Endothelial cell of umbilical vein (primary cell): ENCODE measurements around the gene PIK3AP1. TPM values are rescaled to one million over a fixed set of nuclear protein-coding genes. Genes with fewer than 3 reads are reported as not detected.

Experiments
- BruUV-seq: library from RNA; stranded (reverse); fragments of 400-500 nt; replicated peaks from 2 replicates; lab custom pipeline; 2021; lab: Mats Ljungman, UMichigan
- CTCF ChIA-PET: fragments of 300-600, 350-600 bp; sonication (Branson Sonifier 250); formaldehyde crosslinking; loops from one replicate; lab custom pipeline; 2021; ENCODE audit warnings: antibody characterized with exemption, inconsistent platforms; lab: Charles Lee
- POLR2A ChIA-PET: fragments of 300-600, 350-600 bp; sonication (Branson Sonifier 250); formaldehyde crosslinking; loops from one replicate; lab custom pipeline; 2021; ENCODE audit warnings: antibody characterized with exemption, inconsistent platforms; lab: Charles Lee
- DNase-seq: peaks from one replicate; pipeline ENCODE4 v3.0.0-alpha.2; 2011; ENCODE audit warnings: low read depth, low spot score
- FAIRE-seq: peaks from 2 replicates; lab custom pipeline; 2011; peaks lifted over from hg19 to GRCh38; lab: Jason Lieb, UNC
- H2AFZ ChIP-seq: 2 replicates; pipeline ENCODE4 v1.6.0; 2012; ENCODE audit warnings: low read depth, low read length, control low read depth, inconsistent platforms
- H3K27ac ChIP-seq: 2 replicates; pipeline ENCODE4 v1.5.1; 2011; ENCODE audit warnings: low read depth, mild to moderate bottlenecking, control low read depth, low read length, moderate library complexity; ENCODE audit not compliant: insufficient read depth
- H3K27me3 ChIP-seq, 2 experiments: 2 replicates each; pipeline versions ENCODE4 v1.6.0 to v1.6.1; 2011; ENCODE audit warnings: low read length in 2 of 2, mixed read lengths in 1 of 2; ENCODE audit not compliant: control insufficient read depth in 2 of 2, insufficient read depth in 2 of 2
- H3K36me3 ChIP-seq, 2 experiments: 2 replicates in 1 of 2; 3 replicates in 1 of 2; pipeline ENCODE4 v1.5.1; 2011; ENCODE audit warnings: low read length in 2 of 2, mild to moderate bottlenecking in 1 of 2, moderate library complexity in 1 of 2; ENCODE audit not compliant: control insufficient read depth in 2 of 2, insufficient read depth in 2 of 2; ENCODE audit errors: extremely low read depth in 1 of 2
- H3K4me1 ChIP-seq: 3 replicates; pipeline ENCODE4 v1.5.1; 2011; ENCODE audit warnings: mild to moderate bottlenecking, low read length; ENCODE audit not compliant: control insufficient read depth, insufficient read depth; ENCODE audit errors: extremely low read depth
- H3K4me2 ChIP-seq: 2 replicates; pipeline ENCODE4 v1.6.1; 2011; ENCODE audit warnings: low read length, control low read depth, mixed read lengths; ENCODE audit not compliant: insufficient read depth
- H3K4me3 ChIP-seq, 3 experiments: fragments of 200-600 bp in 1 of 3; sonication (generic), shearing (Covaris generic) in 1 of 3; replicated peaks in 1 of 3; 2 replicates each; pipeline ENCODE4 v1.5.1; 2011 to 2016; ENCODE audit warnings: control low read depth in 3 of 3, low read length in 3 of 3, mild to moderate bottlenecking in 2 of 3, inconsistent platforms in 1 of 3, low read depth in 1 of 3, moderate library complexity in 1 of 3; ENCODE audit not compliant: insufficient read depth in 1 of 3
- H3K79me2 ChIP-seq: 2 replicates; pipeline ENCODE4 v1.6.0; 2012; ENCODE audit warnings: low read length, inconsistent platforms; ENCODE audit not compliant: control insufficient read depth, insufficient read depth
- H3K9ac ChIP-seq: replicated peaks from 2 replicates; pipeline ENCODE3; 2011; ENCODE audit warnings: low read length, control low read depth; ENCODE audit not compliant: insufficient read depth; ENCODE audit errors: extremely low read depth
- H3K9me1 ChIP-seq: replicated peaks from 3 replicates; pipeline ENCODE4 v1.6.0; 2011; ENCODE audit warnings: mild to moderate bottlenecking, low read length; ENCODE audit not compliant: control insufficient read depth, insufficient read depth; ENCODE audit errors: extremely low read depth
- H3K9me3 ChIP-seq: replicated peaks from 2 replicates; pipeline ENCODE4 v1.5.1; 2012; ENCODE audit warnings: low read length, inconsistent platforms; ENCODE audit not compliant: control insufficient read depth, insufficient read depth
- H4K20me1 ChIP-seq: replicated peaks from 2 replicates; pipeline ENCODE3; 2011; ENCODE audit warnings: mild to moderate bottlenecking, low read length; ENCODE audit not compliant: control insufficient read depth, insufficient read depth; ENCODE audit errors: extremely low read depth
- CTCF ChIP-seq, 2 donors: IDR thresholded peaks; 1 replicate in 1 of 2; 2 replicates in 1 of 2; pipeline ENCODE4 v1.5.1; 2011; ENCODE audit warnings: low read length in 2 of 2, mild to moderate bottlenecking in 2 of 2, moderate library complexity in 2 of 2, control low read depth in 1 of 2, inconsistent platforms in 1 of 2, low read depth in 1 of 2; ENCODE audit not compliant: insufficient read depth in 1 of 2; ENCODE audit errors: extremely low read depth in 1 of 2
- EZH2 ChIP-seq: IDR thresholded peaks from 2 replicates; pipeline ENCODE4 v1.6.1; 2012; ENCODE audit warnings: borderline replicate concordance, low read depth, mild to moderate bottlenecking, moderate library complexity, low read length, inconsistent platforms; ENCODE audit not compliant: severe bottlenecking
- FOS ChIP-seq: IDR thresholded peaks from 2 replicates; pipeline ENCODE4 v1.6.1; 2011; ENCODE audit warnings: mild to moderate bottlenecking, low read length, moderate library complexity, borderline replicate concordance; ENCODE audit not compliant: insufficient read depth
- GATA2 ChIP-seq: IDR thresholded peaks from 2 replicates; pipeline ENCODE4 v1.7.0; 2011; ENCODE audit warnings: low read depth, mild to moderate bottlenecking, moderate library complexity, mixed read lengths, low read length; ENCODE audit not compliant: insufficient read length, insufficient read depth
- JUN ChIP-seq: IDR thresholded peaks from 2 replicates; pipeline ENCODE4 v1.6.1; 2011; ENCODE audit warnings: borderline replicate concordance, low read depth; ENCODE audit not compliant: insufficient read length, insufficient read depth
- MYC ChIP-seq: IDR thresholded peaks from one replicate; pipeline ENCODE4 v1.6.1; 2011; ENCODE audit warnings: mild to moderate bottlenecking, low read depth, low read length
- POLR2A ChIP-seq: IDR thresholded peaks from 2 replicates; pipeline ENCODE4 v1.6.1; 2012; ENCODE audit warnings: low read depth, mild to moderate bottlenecking, control low read depth, low read length
- POLR2AphosphoS5 ChIP-seq: IDR thresholded peaks from 2 replicates; pipeline ENCODE4 v1.6.1; 2012; ENCODE audit warnings: low read depth, mild to moderate bottlenecking, control low read depth, low read length, moderate library complexity; ENCODE audit not compliant: insufficient read depth
- dilution Hi-C: fragments of 300-500 bp; cut with MboI; formaldehyde crosslinking; loops from one replicate; pipeline ENCODE4 v1.15.0; 2019; ENCODE audit warnings: low sequenced_read_pairs; ENCODE audit not compliant: extremely low pct_ligation_motif_present
- intact Hi-C: fragments of 100-400 bp; cut with micrococcal nuclease; formaldehyde crosslinking; loops from one replicate; pipeline ENCODE4 v1.10.0; 2022
- polyA plus RNA-seq, 4 experiments: library from polyadenylated mRNA; depleted of rRNA in 3 of 4; stranded (reverse) in 3 of 4; unstranded in 1 of 4; fragments of >200 nt; gene quantifications; 2 replicates each; pipeline versions ENCODE4 v1.2.1 to v1.2.3, GENCODE V29; 2011 to 2012; ENCODE audit warnings: missing spikeins in 1 of 4
- total RNA-seq: library from RNA; stranded (reverse); gene quantifications from 2 replicates; pipeline ENCODE4 v1.2.3, GENCODE V29; 2021
- TF ChIP-seq, protein P1 (sequence below): IDR thresholded peaks from 2 replicates; pipeline ENCODE4 v1.6.1; 2011; ENCODE audit not compliant: insufficient read depth, insufficient read length

The PIK3AP1 gene
- total and polyA plus RNA-seq, 2 donors (not counting 3 experiments of a cell fraction or from before 2014, with no cell fraction given) = 0.04 TPM; not detected in 1

DNA sequence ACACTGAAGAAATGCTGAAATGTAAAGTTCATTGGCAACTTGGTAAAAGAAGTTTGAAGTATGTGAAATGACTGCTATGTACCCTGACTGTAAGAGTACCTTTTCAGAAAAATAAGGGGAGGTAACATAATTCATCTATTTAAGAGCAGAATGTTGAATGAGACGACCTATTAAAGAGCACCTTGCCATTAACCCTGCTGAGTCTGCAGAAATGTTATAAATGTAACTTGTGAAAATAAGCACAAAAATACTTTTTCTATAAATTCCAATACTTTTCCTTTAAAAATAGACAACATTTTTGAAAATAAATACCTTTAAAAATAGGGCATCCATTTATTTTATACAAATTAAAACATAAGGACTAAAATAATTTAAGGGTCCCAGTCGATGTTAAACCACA is 141.2 kb downstream of the PIK3AP1 start:
- no peak for FAIRE-seq
- TF ChIP-seq, protein P1, sequence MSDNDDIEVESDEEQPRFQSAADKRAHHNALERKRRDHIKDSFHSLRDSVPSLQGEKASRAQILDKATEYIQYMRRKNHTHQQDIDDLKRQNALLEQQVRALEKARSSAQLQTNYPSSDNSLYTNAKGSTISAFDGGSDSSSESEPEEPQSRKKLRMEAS = no peak
- TF ChIP-seq CTCF (IDR thresholded peaks at IDR 0.05; ENCODE audit: extremely low read depth in 1 of 2, insufficient read depth in 1 of 2, low read depth in 1 of 2, low read length in 2 of 2) (no peak), POLR2AphosphoS5 (no peak), POLR2A (no peak), GATA2 (no peak), FOS (no peak), JUN (no peak), EZH2 (no peak), MYC (no peak)
- peaks cover 27% of the 10 kb centered on the region for H3K4me1 ChIP-seq

More for the DNA sequence above, 141.2 kb downstream of the PIK3AP1 start:
- Histone ChIP-seq H3K27ac (no peak overlapping the region), H3K4me2 (no peak overlapping the region), H4K20me1 (peaks cover 41% of the 10 kb centered on the region), H3K9me3 (no peaks in the 10 kb centered on the region), H3K9me1 (peaks cover 4% of the 10 kb centered on the region), H3K4me3 (no peak overlapping the region), H3K36me3 (peaks cover 0 to 5% of the 10 kb centered on the region in 2 experiments), H3K79me2 (peaks cover 100% of the 10 kb centered on the region), H3K9ac (no peak overlapping the region), H3K27me3 (no peaks in the 10 kb centered on the region), H2AFZ (no peak overlapping the region)
- DNase-seq = no peak
- intact Hi-C loops (no loop called here), dilution Hi-C loops (no loop called here)
- no TSS peak for BruUV-seq
- ChIA-PET CTCF (no interaction called here), POLR2A (no interaction called here)
